SJCRH30 (cell line): ENCODE results near the gene AGBL5. TPM values are rescaled to one million over a fixed set of nuclear protein-coding genes. Genes with fewer than 3 reads are reported as not detected.

Experiments used
- DNase-seq, 2 experiments: peaks; one replicate each; pipeline ENCODE4 v3.0.0-alpha.2; 2015 to 2020
- H3K27ac ChIP-seq: fragments of 250-450 bp; sonication (Bioruptor Pico); 2 replicates; pipeline ENCODE4 v1.5.1; 2020; ENCODE audit warnings: mild to moderate bottlenecking, moderate library complexity
- H3K27me3 ChIP-seq: fragments of 250-450 bp; sonication (Bioruptor Pico); 2 replicates; pipeline ENCODE4 v1.5.1; 2020; ENCODE audit warnings: mild to moderate bottlenecking, moderate library complexity
- H3K36me3 ChIP-seq: fragments of 250-450 bp; sonication (Bioruptor Pico); 2 replicates; pipeline ENCODE4 v1.5.1; 2020; ENCODE audit warnings: mild to moderate bottlenecking, moderate library complexity
- H3K4me1 ChIP-seq: fragments of 250-450 bp; sonication (Bioruptor Pico); 2 replicates; pipeline ENCODE4 v1.5.1; 2020; ENCODE audit warnings: mild to moderate bottlenecking, moderate library complexity
- H3K4me3 ChIP-seq: fragments of 250-450 bp; sonication (Bioruptor Pico); 2 replicates; pipeline ENCODE4 v1.5.1; 2020; ENCODE audit warnings: mild to moderate bottlenecking, moderate library complexity
- H3K9me3 ChIP-seq: fragments of 250-450 bp; sonication (Bioruptor Pico); replicated peaks from 2 replicates; pipeline ENCODE4 v1.5.1; 2020; ENCODE audit warnings: mild to moderate bottlenecking, moderate library complexity
- total RNA-seq: library from RNA; depleted of rRNA; stranded (reverse); fragments of >200 nt; shearing (Covaris generic); gene quantifications from 2 replicates; pipeline ENCODE4 v1.2.3, GENCODE V29; 2014

AGBL5 gene
- total RNA-seq, 1 experiment from 2014 or later, result 71.4 TPM

DNA sequence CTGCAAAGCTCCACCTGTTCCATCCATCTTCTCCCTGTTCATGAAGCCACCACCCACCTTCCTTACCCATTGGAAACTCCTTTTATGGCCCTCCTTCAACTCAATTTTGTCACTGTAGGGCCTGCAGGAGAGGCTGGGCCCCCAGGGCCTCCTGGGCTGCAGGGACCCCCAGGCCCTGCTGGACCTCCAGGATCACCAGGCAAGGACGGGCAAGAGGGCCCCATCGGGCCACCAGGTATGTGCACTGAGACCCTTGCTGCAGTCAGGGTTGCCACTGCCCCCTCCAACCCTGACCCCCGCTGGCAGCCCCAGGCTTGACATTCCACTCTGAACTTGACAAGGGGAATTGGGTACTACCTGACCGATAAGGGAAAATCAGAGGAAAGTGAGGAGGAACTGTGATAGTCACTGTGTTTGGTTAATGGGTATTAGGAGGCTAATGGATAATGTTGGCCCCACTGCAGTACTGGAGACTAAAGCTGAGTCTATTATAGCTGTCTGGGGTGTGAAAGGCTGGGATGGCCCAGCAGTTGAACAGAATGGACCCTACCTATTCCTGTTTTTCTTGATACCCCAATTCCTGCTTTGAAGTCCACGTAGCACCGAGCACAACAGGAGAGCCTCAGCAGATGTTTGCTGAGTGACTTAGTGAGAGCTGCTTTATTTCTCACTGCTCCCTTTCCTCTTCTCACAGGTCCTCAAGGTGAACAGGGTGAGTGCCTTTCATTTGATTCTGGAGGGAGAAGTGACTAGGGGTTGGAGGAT is 33.0 kb downstream of the AGBL5 start:
- Histone ChIP-seq H3K27me3 (peaks cover 8% of the 10 kb centered on the region; the same call in 1 of the 2 replicates), H3K36me3 (no peaks in the 10 kb centered on the region), H3K4me3 (no peak overlapping the region), H3K9me3 (no peaks in the 10 kb centered on the region), H3K27ac (no peak overlapping the region), H3K4me1 (peaks cover 49% of the 10 kb centered on the region)
- no peak for DNase-seq

DNA sequence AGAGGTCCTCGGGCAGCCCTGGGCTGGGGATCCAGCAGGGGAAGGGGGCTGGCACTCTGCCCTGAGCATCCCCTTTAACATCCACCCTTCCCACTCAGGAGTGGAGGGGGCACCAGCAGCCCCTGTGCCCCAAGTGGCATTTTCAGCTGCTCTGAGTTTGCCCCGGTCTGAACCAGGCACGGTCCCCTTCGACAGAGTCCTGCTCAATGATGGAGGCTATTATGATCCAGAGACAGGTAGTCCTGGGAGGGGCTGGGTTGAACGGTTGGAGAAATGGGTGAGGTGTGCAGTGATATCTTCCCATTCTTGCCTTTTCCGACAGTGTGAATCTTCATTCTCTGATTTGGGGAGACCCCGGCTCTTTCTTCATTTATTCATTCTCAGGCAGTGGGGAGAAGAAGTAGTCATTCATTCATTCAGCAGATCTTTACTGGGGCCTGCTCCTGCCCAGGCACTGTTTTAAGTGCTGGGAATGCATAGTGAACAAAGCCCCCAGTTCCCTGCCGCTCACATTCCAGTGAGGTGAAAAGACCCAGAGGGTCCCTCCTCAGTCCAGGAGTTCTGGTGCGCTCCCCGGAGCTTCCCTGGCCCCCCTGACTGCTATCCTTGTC is 33.7 kb downstream of the AGBL5 start:
- H3K27me3 ChIP-seq, result peaks cover 10% of the 10 kb centered on the region; the same call in 1 of the 2 replicates
- H3K36me3 ChIP-seq, result no peaks in the 10 kb centered on the region
- no peak overlapping the region for H3K4me3 ChIP-seq
- H3K27ac ChIP-seq, result no peak overlapping the region
- H3K9me3 ChIP-seq, result no peaks in the 10 kb centered on the region
- no peak for DNase-seq
- peaks cover 42% of the 10 kb centered on the region for H3K4me1 ChIP-seq

DNA sequence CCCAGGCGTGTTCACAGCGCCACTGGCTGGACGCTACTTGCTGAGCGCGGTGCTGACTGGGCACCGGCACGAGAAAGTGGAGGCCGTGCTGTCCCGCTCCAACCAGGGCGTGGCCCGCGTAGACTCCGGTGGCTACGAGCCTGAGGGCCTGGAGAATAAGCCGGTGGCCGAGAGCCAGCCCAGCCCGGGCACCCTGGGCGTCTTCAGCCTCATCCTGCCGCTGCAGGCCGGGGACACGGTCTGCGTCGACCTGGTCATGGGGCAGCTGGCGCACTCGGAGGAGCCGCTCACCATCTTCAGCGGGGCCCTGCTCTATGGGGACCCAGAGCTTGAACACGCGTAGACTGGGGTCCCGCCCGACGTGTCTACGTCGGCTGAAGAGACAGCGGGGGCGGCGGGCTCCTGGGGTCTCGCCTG is 34.2 kb downstream of the AGBL5 start:
- Histone ChIP-seq H3K9me3 (no peaks in the 10 kb centered on the region), H3K4me1 (peaks cover 37% of the 10 kb centered on the region), H3K27ac (no peak overlapping the region), H3K4me3 (no peak overlapping the region), H3K27me3 (peaks cover 10% of the 10 kb centered on the region; the same call in 1 of the 2 replicates), H3K36me3 (no peaks in the 10 kb centered on the region)
- no peak for DNase-seq

DNA sequence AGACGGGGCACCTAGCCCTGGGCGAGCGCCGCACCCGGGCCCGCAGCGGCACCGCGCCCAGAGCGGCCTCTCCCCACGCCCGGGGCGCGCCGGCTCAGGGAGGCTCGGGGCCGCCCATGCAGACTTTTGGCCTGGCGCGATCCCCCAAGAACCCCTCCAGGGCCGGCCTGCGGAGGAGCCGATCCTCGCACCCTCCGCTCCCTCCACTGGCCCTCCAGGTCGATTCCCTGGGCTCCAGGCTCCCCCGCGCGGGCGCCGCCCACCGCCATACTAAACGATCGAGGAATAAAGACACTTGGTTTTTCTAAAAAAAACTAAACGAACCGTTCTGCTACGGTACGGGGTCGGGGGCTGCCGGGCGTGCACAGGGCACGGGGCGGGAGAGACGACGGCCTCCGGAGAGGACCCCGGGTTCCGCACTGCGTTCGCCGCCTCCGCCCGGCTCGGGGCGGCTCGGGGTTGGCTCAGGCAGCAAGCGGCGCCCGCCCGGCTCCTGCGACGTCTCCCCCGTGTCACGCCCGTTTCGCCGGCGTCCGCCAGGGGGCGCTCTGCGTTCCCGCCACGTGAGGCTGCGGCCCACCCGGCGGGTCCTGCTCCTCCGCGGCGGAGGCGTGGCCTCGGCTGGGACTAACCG is 34.7 kb downstream of the AGBL5 start:
- peak; percentile 94 to 97 for DNase-seq
- H3K27ac ChIP-seq, result no peak overlapping the region
- H3K4me3 ChIP-seq, result peak overlapping the region; percentile 52
- peaks cover 10% of the 10 kb centered on the region; the same call in 1 of the 2 replicates for H3K27me3 ChIP-seq
- no peaks in the 10 kb centered on the region for H3K36me3 ChIP-seq
- H3K4me1 ChIP-seq, result peaks cover 34% of the 10 kb centered on the region
- H3K9me3 ChIP-seq, result no peaks in the 10 kb centered on the region

DNA sequence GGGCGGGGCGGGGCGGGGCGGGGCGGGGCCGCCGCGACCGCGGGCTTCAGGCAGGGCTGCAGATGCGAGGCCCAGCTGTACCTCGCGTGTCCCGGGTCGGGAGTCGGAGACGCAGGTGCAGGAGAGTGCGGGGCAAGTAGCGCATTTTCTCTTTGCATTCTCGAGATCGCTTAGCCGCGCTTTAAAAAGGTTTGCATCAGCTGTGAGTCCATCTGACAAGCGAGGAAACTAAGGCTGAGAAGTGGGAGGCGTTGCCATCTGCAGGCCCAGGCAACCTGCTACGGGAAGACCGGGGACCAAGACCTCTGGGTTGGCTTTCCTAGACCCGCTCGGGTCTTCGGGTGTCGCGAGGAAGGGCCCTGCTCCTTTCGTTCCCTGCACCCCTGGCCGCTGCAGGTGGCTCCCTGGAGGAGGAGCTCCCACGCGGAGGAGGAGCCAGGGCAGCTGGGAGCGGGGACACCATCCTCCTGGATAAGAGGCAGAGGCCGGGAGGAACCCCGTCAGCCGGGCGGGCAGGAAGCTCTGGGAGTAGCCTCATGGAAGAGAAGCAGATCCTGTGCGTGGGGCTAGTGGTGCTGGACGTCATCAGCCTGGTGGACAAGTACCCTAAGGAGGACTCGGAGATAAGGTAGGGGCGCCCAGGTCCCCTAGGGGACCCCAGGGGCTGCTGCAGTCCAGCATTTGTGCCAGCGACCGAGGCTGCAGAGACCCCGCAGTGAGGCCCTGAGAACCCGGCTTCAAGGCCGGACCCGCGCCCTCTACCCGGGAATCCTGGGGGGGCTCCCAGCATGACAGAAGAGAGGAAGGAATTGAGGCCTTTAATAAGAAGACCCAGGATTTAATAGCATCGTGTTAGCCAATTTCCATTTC is 35.5 kb downstream of the AGBL5 start, which contains the start of gene KHK:
Gene KHK (plus strand): TSS at position 49 of the 870 bp plus-strand sequence. CDS start 488 bp downstream, at position 537.
- Histone ChIP-seq H3K4me3 (peak within 1 kb of the TSS; percentile 52), H3K27ac (no peak within 1 kb of the TSS), H3K36me3 (no peaks in the 10 kb centered on the region), H3K27me3 (peaks cover 10% of the 10 kb centered on the region; the same call in 1 of the 2 replicates), H3K9me3 (no peaks in the 10 kb centered on the region), H3K4me1 (peaks cover 28% of the 10 kb centered on the region)
- DNase-seq, result peak; percentile 45 to 54

DNA sequence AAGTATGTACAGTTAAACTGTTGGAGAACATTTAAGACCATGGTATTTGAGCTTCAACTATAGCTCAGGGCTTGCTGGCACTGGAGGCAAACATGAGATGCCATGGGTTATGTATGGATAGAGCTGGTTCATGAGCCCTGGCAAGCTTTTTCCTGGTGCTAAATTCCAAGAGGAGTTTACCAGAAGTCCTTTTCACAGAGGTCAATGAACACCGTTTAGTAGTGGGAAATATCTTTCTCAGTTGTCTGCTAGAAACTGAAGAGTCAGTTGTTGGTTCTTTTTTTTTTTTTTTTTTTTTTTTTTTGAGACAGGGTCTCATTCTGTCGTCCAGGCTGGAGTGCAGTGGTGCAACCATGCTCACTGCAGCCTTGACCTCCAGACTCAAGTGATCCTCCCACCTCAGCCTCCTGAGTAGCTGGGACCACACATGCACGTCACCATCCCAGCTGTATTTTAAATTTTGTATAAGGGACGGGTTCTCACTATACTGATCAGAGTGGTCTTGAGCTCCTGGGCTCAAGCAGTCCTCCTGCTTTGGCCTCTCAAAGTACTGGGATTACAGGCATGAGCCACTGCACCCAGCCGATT is 36.4 kb downstream of the AGBL5 start:
- H3K9me3 ChIP-seq, result no peaks in the 10 kb centered on the region
- H3K4me3 ChIP-seq, result no peak overlapping the region
- no peak overlapping the region for H3K27ac ChIP-seq
- peaks cover 15% of the 10 kb centered on the region; the same call in 1 of the 2 replicates for H3K27me3 ChIP-seq
- H3K36me3 ChIP-seq, result no peaks in the 10 kb centered on the region
- DNase-seq, result no peak
- H3K4me1 ChIP-seq, result peaks cover 18% of the 10 kb centered on the region

DNA sequence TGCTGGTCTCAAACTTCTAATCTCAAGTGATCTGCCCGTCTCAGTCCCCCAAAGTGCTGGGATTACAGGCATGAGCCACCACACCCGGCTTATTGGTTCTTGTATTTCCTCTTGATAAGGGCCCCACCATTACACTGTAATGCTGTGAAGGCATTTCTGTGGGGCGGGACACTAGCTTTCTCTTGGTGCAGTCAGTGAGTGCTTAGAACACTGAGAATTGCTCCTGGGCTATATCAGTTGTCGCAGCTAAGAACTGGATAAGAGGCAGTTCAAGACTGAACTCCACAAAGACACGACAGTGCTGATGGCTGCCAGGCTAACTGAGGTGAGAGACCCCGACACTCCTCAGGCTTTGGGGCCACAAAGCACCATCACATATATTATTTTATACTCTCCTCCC is 37.2 kb downstream of the AGBL5 start:
- no peak for DNase-seq

DNA sequence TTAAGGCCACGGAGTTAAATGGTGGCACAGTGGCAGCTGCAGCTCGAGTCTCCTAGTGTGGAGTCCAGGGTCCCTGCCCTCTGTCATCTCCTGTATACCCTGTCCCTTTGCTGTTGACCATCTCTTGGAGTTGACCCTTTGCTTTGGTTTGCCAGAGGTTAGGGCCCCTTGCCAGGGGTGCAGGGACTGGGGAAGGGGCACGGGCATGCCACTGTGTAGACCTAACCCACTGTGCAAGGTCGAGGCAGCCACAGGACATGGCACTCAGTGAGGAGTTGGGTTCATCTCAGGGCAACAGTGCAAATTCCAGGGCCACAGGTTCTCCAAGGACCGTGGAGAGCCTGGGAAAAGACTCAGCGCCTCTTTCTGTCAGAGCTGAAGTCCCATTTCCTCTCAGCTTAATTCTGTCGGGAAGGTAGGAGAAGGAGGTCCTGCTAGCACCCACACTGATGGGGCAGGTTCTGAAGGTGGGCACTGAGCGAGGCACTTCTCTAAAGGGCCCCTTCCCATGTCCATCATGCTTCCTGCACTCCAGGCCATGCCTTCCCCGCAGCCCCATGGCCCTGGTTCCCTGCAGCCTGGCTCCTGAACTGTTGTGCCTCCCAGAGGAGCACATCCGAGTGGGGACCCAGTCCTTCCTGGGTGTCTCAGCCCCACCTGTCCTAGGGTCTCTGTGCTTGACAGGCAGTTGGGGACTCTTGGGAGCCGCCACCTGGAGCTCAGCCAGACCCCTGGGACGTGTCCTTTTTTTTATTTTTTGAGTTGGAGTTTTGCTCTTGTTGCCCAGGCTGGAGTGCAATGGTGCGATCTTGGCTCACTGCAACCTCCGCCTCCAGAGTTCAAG is 37.9 kb downstream of the AGBL5 start:
- peaks cover 22% of the 10 kb centered on the region; the same call in 1 of the 2 replicates for H3K27me3 ChIP-seq

More for the DNA sequence above, 37.2 kb downstream of the AGBL5 start:
- Histone ChIP-seq H3K4me3 (no peak overlapping the region), H3K36me3 (no peaks in the 10 kb centered on the region), H3K27me3 (peaks cover 20% of the 10 kb centered on the region; the same call in 1 of the 2 replicates), H3K27ac (no peak overlapping the region), H3K4me1 (peaks cover 12% of the 10 kb centered on the region), H3K9me3 (no peaks in the 10 kb centered on the region)

DNA sequence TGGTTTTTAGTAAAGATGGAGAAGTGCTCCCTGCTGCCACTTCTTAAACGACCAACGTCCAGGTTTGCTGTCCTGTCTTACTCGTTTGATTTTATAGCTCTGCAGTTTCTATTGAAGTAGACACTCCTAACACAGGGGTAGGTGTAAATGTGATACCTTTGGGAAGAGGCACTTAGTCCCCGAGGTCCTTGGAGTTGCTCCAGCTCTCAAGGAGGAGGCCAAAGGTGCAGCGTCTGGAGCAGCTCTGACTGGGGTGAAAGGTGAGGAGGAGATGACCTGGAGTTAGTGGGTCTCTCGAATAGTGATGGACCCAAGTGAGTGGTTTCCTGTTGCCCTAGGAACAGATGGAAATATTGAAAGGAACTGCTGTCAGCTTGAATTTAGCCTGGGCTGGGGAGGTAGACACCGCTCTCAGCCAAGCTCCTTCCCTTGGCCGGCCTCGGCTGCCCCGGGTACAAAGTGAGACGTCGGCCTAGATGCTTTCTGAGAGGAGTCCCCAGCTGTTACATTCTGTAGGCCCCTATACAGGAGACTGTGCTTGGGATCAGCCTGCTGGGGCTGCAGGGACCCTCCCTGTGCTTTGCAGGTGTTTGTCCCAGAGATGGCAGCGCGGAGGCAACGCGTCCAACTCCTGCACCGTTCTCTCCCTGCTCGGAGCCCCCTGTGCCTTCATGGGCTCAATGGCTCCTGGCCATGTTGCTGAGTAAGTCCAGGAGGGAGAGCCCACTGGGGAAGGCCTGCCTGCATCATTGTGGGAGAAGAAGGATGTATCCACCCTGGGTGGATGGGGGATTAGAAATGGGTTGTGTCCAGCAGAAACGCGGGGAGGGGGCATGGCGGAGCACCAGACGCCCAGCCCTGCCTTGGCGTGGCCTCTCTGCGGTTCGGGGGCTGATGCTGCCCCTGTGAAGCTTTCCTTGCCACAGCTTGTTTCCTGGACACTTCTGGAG is 40.6 kb downstream of the AGBL5 start:
- Histone ChIP-seq H3K4me1 (no peaks in the 10 kb centered on the region; the same call in 1 of the 2 replicates), H3K36me3 (no peaks in the 10 kb centered on the region)
- no peak for DNase-seq

More for the DNA sequence above, 37.9 kb downstream of the AGBL5 start:
- Histone ChIP-seq H3K4me3 (no peak overlapping the region), H3K27ac (no peak overlapping the region), H3K4me1 (peaks cover 5% of the 10 kb centered on the region), H3K36me3 (no peaks in the 10 kb centered on the region), H3K9me3 (no peaks in the 10 kb centered on the region)
- no peak for DNase-seq

DNA sequence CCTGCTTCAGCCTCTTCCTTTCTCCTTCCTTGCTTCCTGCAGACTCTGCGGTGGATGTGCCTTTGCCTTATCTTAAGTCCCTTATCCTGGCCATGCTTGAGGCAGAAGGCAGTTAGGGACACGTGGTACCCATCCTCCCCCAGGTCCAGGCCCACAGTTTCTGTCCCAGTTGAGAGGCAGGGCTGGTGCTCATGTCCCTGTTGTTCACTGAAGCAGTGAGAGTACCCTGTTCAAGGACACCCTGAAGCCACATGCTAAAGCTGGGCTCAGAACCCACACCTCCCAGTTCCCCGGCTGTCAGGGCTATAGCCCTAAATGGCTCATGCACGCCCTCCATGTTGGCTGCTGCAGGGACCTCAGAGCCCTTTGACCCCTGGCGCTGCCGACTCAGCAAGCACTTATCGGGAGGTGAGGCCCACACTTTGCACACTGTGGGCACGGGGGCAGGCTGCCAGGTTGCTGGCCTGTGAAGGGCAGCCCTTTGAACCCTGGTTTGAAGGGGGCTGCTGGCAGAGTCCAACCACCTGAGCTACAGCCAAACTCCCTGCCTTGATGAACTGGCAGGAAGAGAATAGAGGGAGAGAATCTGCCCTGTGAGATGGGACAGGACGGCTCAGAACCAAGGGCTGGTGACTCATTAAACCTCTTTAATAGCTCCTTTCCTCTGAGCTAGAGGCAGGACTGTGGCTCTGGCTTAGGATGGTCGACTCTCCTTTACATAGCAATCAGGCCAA is 41.4 kb downstream of the AGBL5 start:
- Histone ChIP-seq H3K4me1 (no peaks in the 10 kb centered on the region), H3K27me3 (peaks cover 22% of the 10 kb centered on the region; the same call in 1 of the 2 replicates), H3K27ac (no peak overlapping the region), H3K36me3 (no peaks in the 10 kb centered on the region), H3K4me3 (no peak overlapping the region), H3K9me3 (no peaks in the 10 kb centered on the region)
- no peak for DNase-seq

More for the DNA sequence above, 40.6 kb downstream of the AGBL5 start:
- Histone ChIP-seq H3K27ac (no peak overlapping the region), H3K4me3 (no peak overlapping the region), H3K27me3 (peaks cover 22% of the 10 kb centered on the region; the same call in 1 of the 2 replicates), H3K9me3 (no peaks in the 10 kb centered on the region)

DNA sequence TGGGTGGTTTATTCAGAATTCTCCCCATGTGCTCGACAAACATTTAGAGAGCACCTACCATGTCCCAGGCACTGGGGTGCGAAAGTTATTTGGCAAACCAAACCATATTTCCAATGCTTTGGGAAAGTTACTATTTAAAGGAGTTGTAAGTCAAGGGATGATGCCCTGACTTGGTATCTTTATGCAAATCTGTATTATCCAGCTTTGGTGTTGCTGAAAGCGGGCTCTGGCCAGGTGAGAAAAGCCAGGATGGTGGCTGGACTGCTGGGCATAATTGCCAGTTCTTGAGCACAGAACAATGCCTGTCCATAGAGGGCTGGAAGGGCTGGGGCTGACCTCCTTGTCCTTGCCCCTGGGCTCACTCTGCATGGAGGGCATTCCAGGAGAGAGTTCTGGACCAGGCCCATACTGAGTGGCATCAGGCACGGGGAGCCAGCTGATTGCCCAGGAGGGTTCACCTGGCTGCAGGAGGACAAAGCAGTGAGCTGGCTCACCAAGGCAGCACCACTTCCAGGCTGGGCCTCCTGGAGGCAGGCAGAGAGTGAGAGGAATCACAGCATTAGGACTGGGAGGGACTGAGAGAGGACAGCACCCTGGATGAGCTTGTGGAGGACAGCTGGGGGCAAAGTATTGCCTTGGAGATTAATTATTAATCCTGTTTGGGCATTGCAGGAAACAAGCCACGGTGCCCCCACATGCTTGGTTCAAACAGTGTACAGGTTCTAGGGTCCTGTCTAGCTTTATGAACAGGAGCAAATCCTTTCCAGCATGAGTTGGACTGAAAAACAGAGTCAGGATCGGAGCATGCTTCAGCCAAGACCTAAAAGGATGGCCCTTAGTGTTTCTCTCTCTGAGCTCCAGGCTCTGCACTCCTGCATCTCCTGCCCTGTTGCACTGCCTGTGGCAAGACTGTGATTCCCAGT is 42.2 kb downstream of the AGBL5 start:
- no peak overlapping the region for H3K27ac ChIP-seq
- H3K4me1 ChIP-seq, result no peaks in the 10 kb centered on the region
- H3K27me3 ChIP-seq, result peaks cover 19% of the 10 kb centered on the region; the same call in 1 of the 2 replicates
- no peak overlapping the region for H3K4me3 ChIP-seq
- DNase-seq, result no peak
- H3K36me3 ChIP-seq, result no peaks in the 10 kb centered on the region
- no peaks in the 10 kb centered on the region for H3K9me3 ChIP-seq
